Caco-2 (cell line): ENCODE results near the gene NFAM1. TPM values are rescaled to one million over a fixed set of nuclear protein-coding genes. Genes with fewer than 3 reads are reported as not detected.

Experiments
- BruUV-seq: library from RNA; stranded (reverse); fragments of 400-500 nt; replicated peaks from 2 replicates; lab custom pipeline; 2021; lab: Mats Ljungman, UMichigan
- CTCF ChIA-PET: fragments of 300-600 bp; sonication (Branson Sonifier 250); formaldehyde crosslinking; loops from one replicate; lab custom pipeline; 2022; ENCODE audit warnings: antibody characterized with exemption; lab: Charles Lee
- POLR2A ChIA-PET: fragments of 300-600 bp; sonication (Branson Sonifier 250); formaldehyde crosslinking; loops from one replicate; lab custom pipeline; 2022; ENCODE audit warnings: antibody characterized with exemption; lab: Charles Lee
- DNase-seq, 2 experiments: peaks; one replicate each; pipeline versions ENCODE4 v3.0.0 to v3.0.0-alpha.2; 2020 to 2022
- H3K27me3 ChIP-seq: replicated peaks from 2 replicates; pipeline ENCODE4 v1.6.0; 2011; ENCODE audit warnings: low read length; ENCODE audit not compliant: control insufficient read depth, insufficient read depth
- H3K36me3 ChIP-seq: 2 replicates; pipeline ENCODE4 v1.5.1; 2011; ENCODE audit warnings: low read length; ENCODE audit not compliant: control insufficient read depth, insufficient read depth
- H3K4me1 ChIP-seq: fragments of 250-450 bp; sonication (Bioruptor Pico); 2 replicates; pipeline ENCODE4 v1.5.1; 2020; ENCODE audit warnings: mild to moderate bottlenecking
- H3K4me3 ChIP-seq: 2 replicates; pipeline ENCODE4 v1.5.1; 2011; ENCODE audit warnings: low read depth, mild to moderate bottlenecking, control low read depth, low read length
- H3K9me3 ChIP-seq: fragments of 250-450 bp; sonication (Bioruptor Pico); 2 replicates; pipeline ENCODE4 v1.5.1; 2020; ENCODE audit warnings: mild to moderate bottlenecking, moderate library complexity
- H3K27ac Mint-ChIP-seq: one replicate; pipeline ENCODE4 v1.8.0; 2022; ENCODE audit warnings: mixed read lengths; ENCODE audit not compliant: unreplicated experiment
- H3K27me3 Mint-ChIP-seq: one replicate; pipeline ENCODE4 v1.8.0; 2022; ENCODE audit warnings: mixed read lengths; ENCODE audit not compliant: insufficient read depth, unreplicated experiment
- H3K36me3 Mint-ChIP-seq: one replicate; pipeline ENCODE4 v1.8.0; 2022; ENCODE audit warnings: mild to moderate bottlenecking, mixed read lengths; ENCODE audit not compliant: insufficient read depth, unreplicated experiment
- H3K4me1 Mint-ChIP-seq: one replicate; pipeline ENCODE4 v1.8.0; 2022; ENCODE audit warnings: low read depth, mixed read lengths; ENCODE audit not compliant: unreplicated experiment
- H3K4me3 Mint-ChIP-seq: one replicate; pipeline ENCODE4 v1.8.0; 2022; ENCODE audit warnings: mild to moderate bottlenecking, moderate library complexity, mixed read lengths; ENCODE audit not compliant: unreplicated experiment
- H3K9me3 Mint-ChIP-seq: one replicate; pipeline ENCODE4 v1.8.0; 2022; ENCODE audit warnings: mixed read lengths; ENCODE audit not compliant: unreplicated experiment
- CTCF ChIP-seq, 2 experiments: fragments of 200-600 bp in 1 of 2; IDR thresholded peaks; 1 replicate in 1 of 2; 2 replicates in 1 of 2; pipeline versions ENCODE4 v1.5.1 to v1.8.0; 2011 to 2022; ENCODE audit warnings: antibody characterized with exemption in 1 of 2, control low read depth in 1 of 2, inconsistent platforms in 1 of 2, low read depth in 1 of 2, low read length in 1 of 2, mild to moderate bottlenecking in 1 of 2, moderate library complexity in 1 of 2; ENCODE audit not compliant: insufficient read depth in 1 of 2, severe bottlenecking in 1 of 2, unreplicated experiment in 1 of 2
- intact Hi-C: fragments of 100-400 bp; cut with micrococcal nuclease; formaldehyde crosslinking; loops from one replicate; pipeline ENCODE4 v1.10.0; 2022; ENCODE audit not compliant: unreplicated experiment
- total RNA-seq: library from RNA; stranded (reverse); gene quantifications from 2 replicates; pipeline ENCODE4 v1.2.3, GENCODE V29; 2022

The NFAM1 gene
- total RNA-seq, 1 experiment from 2014 or later: not detected

- Histone ChIP-seq H3K9me3 (no peaks in the 10 kb centered on the region), H3K27me3 (no peaks in the 10 kb centered on the region), H3K4me3 (no peak overlapping the region), H3K4me1 (no peaks in the 10 kb centered on the region), H3K36me3 (no peaks in the 10 kb centered on the region)
- no peak overlapping the region for H3K4me3 Mint-ChIP-seq
- no peaks in the 10 kb centered on the region for H3K4me1 Mint-ChIP-seq
- H3K9me3 Mint-ChIP-seq: no peaks in the 10 kb centered on the region
- CTCF ChIA-PET: no interaction called here
- no TSS peak for BruUV-seq
- intact Hi-C loops: no loop called here
- TF ChIP-seq CTCF (IDR thresholded peaks at IDR 0.05; ENCODE audit: insufficient read depth in 1 of 2, low read depth in 1 of 2, low read length in 1 of 2, severe bottlenecking in 1 of 2, unreplicated experiment in 1 of 2): no peak
- no peak for DNase-seq
- H3K27ac Mint-ChIP-seq: no peak overlapping the region
- no peaks in the 10 kb centered on the region for H3K36me3 Mint-ChIP-seq
- H3K27me3 Mint-ChIP-seq: no peaks in the 10 kb centered on the region
- POLR2A ChIA-PET: no interaction called here
Measured at GRCh38 chr22:42331014-42331413, 101.2 kb downstream of the NFAM1 start.

Other genes starting within 250 kb of the NFAM1 start
- 81.7 and 82.7 TPM in 2 replicates for gene TCF20, start 161.8 kb downstream of the NFAM1 start, total RNA-seq
- 72.2 and 75.2 TPM in 2 replicates for gene RRP7A, start 87.4 kb upstream of the NFAM1 start, total RNA-seq
- 0.61 and 0.72 TPM in 2 replicates for gene SERHL2, start 121.6 kb upstream of the NFAM1 start, total RNA-seq
- 70.0 and 70.8 TPM in 2 replicates for gene POLDIP3, start 182.5 kb upstream of the NFAM1 start, total RNA-seq
- 0.79 and 0.97 TPM in 2 replicates for gene ATP5MGL, start 208.2 kb upstream of the NFAM1 start, total RNA-seq
- 120 and 130 TPM in 2 replicates for gene CYB5R3, start 217.0 kb upstream of the NFAM1 start, total RNA-seq